ENCODE measurements around the gene REN. TPM values are rescaled to one million over a fixed set of nuclear protein-coding genes. Genes with fewer than 3 reads are reported as not detected.

REN gene
- total RNA-seq, 1 experiment from 2014 or later = not detected

- BruUV-seq (replicated peaks) = no TSS peak
- ChIA-PET CTCF (no interaction called here), POLR2A (no interaction called here)
- H3K4me1 Mint-ChIP-seq (ENCODE audit: low read depth, unreplicated experiment) = peaks cover 6% of the 10 kb centered on the region
- no peak overlapping the region for H3K4me3 Mint-ChIP-seq (ENCODE audit: unreplicated experiment)
- no peaks in the 10 kb centered on the region for H3K36me3 Mint-ChIP-seq (ENCODE audit: insufficient read depth, unreplicated experiment)
- H3K9me3 Mint-ChIP-seq (ENCODE audit: unreplicated experiment) = no peaks in the 10 kb centered on the region
- intact Hi-C loops (cut with micrococcal nuclease; ENCODE audit: unreplicated experiment) = no loop called here
- no peak for TF ChIP-seq CTCF (IDR thresholded peaks at IDR 0.05; ENCODE audit: insufficient read depth in 1 of 2, low read depth in 1 of 2, low read length in 1 of 2, severe bottlenecking in 1 of 2, unreplicated experiment in 1 of 2)
- peaks cover 6% of the 10 kb centered on the region; the same call in 1 of the 2 replicates for H3K4me1 ChIP-seq
- no peak for DNase-seq
- peaks cover 2% of the 10 kb centered on the region; the same call in 1 of the 2 replicates for H3K36me3 ChIP-seq (ENCODE audit: control insufficient read depth, insufficient read depth, low read length)
- no peak overlapping the region for H3K4me3 ChIP-seq (ENCODE audit: low read depth, low read length)
- no peaks in the 10 kb centered on the region for H3K27me3 ChIP-seq (replicated peaks; ENCODE audit: control insufficient read depth, insufficient read depth, low read length)
- H3K27ac Mint-ChIP-seq (ENCODE audit: unreplicated experiment) = no peak overlapping the region
- no peaks in the 10 kb centered on the region for H3K27me3 Mint-ChIP-seq (ENCODE audit: insufficient read depth, unreplicated experiment)
- H3K9me3 ChIP-seq = no peaks in the 10 kb centered on the region
Observed at GRCh38 chr1:204136814-204137213, 29.3 kb downstream of the REN start.

- no peak for DNase-seq
- peaks cover 2% of the 10 kb centered on the region; the same call in 1 of the 2 replicates for H3K36me3 ChIP-seq (ENCODE audit: control insufficient read depth, insufficient read depth, low read length)
- H3K9me3 Mint-ChIP-seq (ENCODE audit: unreplicated experiment) = no peaks in the 10 kb centered on the region
- no peak for TF ChIP-seq CTCF (IDR thresholded peaks at IDR 0.05; ENCODE audit: insufficient read depth in 1 of 2, low read depth in 1 of 2, low read length in 1 of 2, severe bottlenecking in 1 of 2, unreplicated experiment in 1 of 2)
- CTCF ChIA-PET = no interaction called here
- no peak overlapping the region for H3K4me3 Mint-ChIP-seq (ENCODE audit: unreplicated experiment)
- peaks cover 20% of the 10 kb centered on the region for H3K36me3 Mint-ChIP-seq (ENCODE audit: insufficient read depth, unreplicated experiment)
- no TSS peak for BruUV-seq (replicated peaks)
- no peaks in the 10 kb centered on the region for H3K4me1 ChIP-seq
- no peaks in the 10 kb centered on the region for H3K9me3 ChIP-seq
- H3K27me3 Mint-ChIP-seq (ENCODE audit: insufficient read depth, unreplicated experiment) = no peaks in the 10 kb centered on the region
- H3K4me3 ChIP-seq (ENCODE audit: low read depth, low read length) = no peak overlapping the region
- intact Hi-C loops (cut with micrococcal nuclease; ENCODE audit: unreplicated experiment) = no loop called here
- peaks cover 4% of the 10 kb centered on the region for H3K4me1 Mint-ChIP-seq (ENCODE audit: low read depth, unreplicated experiment)
- POLR2A ChIA-PET = no interaction called here
- H3K27ac Mint-ChIP-seq (ENCODE audit: unreplicated experiment) = no peak overlapping the region
- no peaks in the 10 kb centered on the region for H3K27me3 ChIP-seq (replicated peaks; ENCODE audit: control insufficient read depth, insufficient read depth, low read length)
Observed at GRCh38 chr1:204134103-204134502, 32.0 kb downstream of the REN start.

GRCh38 chr1:204132718-204133117 lies 33.4 kb downstream of the REN start:
- no TSS peak for BruUV-seq (replicated peaks)
- Mint-ChIP-seq H3K9me3 (ENCODE audit: unreplicated experiment) (no peaks in the 10 kb centered on the region), H3K36me3 (ENCODE audit: insufficient read depth, unreplicated experiment) (peaks cover 26% of the 10 kb centered on the region), H3K27ac (ENCODE audit: unreplicated experiment) (no peak overlapping the region), H3K27me3 (ENCODE audit: insufficient read depth, unreplicated experiment) (no peaks in the 10 kb centered on the region), H3K4me3 (ENCODE audit: unreplicated experiment) (no peak overlapping the region), H3K4me1 (ENCODE audit: low read depth, unreplicated experiment) (peaks cover 16% of the 10 kb centered on the region)
- H3K9me3 ChIP-seq = no peaks in the 10 kb centered on the region
- intact Hi-C loops (cut with micrococcal nuclease; ENCODE audit: unreplicated experiment) = loop anchor here (1.0 kb wide), 1 partner anchor 30 kb away; no protein-coding TSS in a partner anchor
- no peaks in the 10 kb centered on the region for H3K27me3 ChIP-seq (replicated peaks; ENCODE audit: control insufficient read depth, insufficient read depth, low read length)
- H3K4me1 ChIP-seq = peaks cover 5% of the 10 kb centered on the region; the same call in 1 of the 2 replicates
- no peak overlapping the region for H3K4me3 ChIP-seq (ENCODE audit: low read depth, low read length)
- DNase-seq = no peak
- H3K36me3 ChIP-seq (ENCODE audit: control insufficient read depth, insufficient read depth, low read length) = peaks cover 2% of the 10 kb centered on the region; the same call in 1 of the 2 replicates
- POLR2A ChIA-PET = no interaction called here
- TF ChIP-seq CTCF (IDR thresholded peaks at IDR 0.05; ENCODE audit: insufficient read depth in 1 of 2, low read depth in 1 of 2, low read length in 1 of 2, severe bottlenecking in 1 of 2, unreplicated experiment in 1 of 2) = no peak
- CTCF ChIA-PET = no interaction called here

Measured in Caco-2 (cell line).